ENCODE data around the gene KLK15.
"Not testable (repeated sequence)": the region's sequence is repeated elsewhere in the genome, so short reads cannot be mapped to it uniquely, and the experiment has no call there.

Gene KLK15

DNA sequence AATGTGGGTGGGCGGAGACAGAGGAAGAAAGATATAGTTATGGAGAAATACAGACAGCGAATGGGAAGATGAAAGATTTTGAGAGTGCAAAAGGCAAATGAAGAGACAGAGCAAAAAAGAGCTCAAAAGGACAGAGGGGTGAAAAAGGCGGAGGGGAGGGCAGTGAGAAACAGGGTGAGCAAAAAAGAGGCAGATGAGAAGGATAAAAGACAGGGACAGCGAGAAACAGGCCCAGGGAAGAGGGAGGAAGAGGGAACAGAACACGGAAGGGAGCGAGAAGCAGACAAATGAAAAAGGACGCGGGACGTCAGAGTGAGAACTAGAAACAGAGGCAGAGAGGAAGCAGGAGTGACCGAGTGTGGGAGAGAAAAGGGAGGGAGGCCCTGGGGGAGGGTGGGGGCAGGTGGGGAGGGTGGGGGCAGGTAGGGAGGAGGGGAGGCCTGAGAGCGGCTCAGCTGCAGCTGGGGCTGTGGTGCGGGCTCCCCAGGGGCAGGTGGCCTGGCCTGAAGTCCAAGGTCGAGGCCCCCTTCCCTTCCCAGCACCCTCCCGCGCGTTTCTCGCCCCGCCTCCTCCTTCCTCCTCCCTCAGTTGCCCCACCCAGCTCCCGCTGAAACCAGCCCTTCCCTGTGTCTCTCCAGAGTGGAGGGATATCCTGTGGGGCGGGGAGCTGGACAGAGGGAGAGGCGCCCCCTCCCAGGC lies 12.7 kb downstream of the KLK15 start:
- no peak overlapping the region for H3K27ac Mint-ChIP-seq
- peak overlapping the region; percentile 52 for H3K4me3 Mint-ChIP-seq
- ATAC-seq = no peak
- H3K36me3 Mint-ChIP-seq (ENCODE audit: low read depth) = no peaks in the 10 kb centered on the region
- peaks cover 48% of the 10 kb centered on the region for H3K4me1 Mint-ChIP-seq
- no peak for DNase-seq
- H3K27me3 Mint-ChIP-seq = peaks cover 68% of the 10 kb centered on the region
- H3K9me3 Mint-ChIP-seq = no peaks in the 10 kb centered on the region

- Mint-ChIP-seq H3K27ac (no peak overlapping the region), H3K27me3 (peaks cover 69% of the 10 kb centered on the region), H3K36me3 (ENCODE audit: low read depth) (no peaks in the 10 kb centered on the region), H3K4me3 (peak overlapping the region; percentile 52), H3K9me3 (no peaks in the 10 kb centered on the region), H3K4me1 (peaks cover 48% of the 10 kb centered on the region)
- no peak for DNase-seq
- no peak for ATAC-seq
Observed at GRCh38 chr19:50820086-50820485, 13.3 kb downstream of the KLK15 start.

DNA sequence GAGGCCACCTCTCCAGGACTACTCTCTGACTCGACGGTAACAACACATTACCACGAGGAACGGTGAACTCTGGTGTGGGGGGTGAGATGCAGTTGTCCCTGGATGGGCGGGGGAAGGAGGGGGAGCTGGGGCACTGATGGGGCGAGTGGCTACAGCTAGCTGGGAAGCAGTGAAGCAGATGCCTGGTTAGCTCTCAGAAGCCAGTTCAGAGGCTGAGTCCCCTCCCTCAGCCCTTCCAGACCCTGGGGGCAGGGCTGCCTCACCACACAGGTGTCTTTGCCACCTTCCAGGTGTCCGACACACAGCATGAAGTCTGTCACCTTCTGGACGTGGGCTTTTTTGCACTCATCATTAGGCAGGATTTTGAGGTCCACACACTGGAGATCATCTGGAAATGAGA lies 13.7 kb downstream of the KLK15 start:
- Mint-ChIP-seq H3K36me3 (ENCODE audit: low read depth) (no peaks in the 10 kb centered on the region), H3K4me3 (peak overlapping the region; percentile 52), H3K27me3 (peaks cover 71% of the 10 kb centered on the region), H3K4me1 (peaks cover 48% of the 10 kb centered on the region), H3K27ac (no peak overlapping the region), H3K9me3 (no peaks in the 10 kb centered on the region)
- DNase-seq (no peak), ATAC-seq (no peak)

DNA sequence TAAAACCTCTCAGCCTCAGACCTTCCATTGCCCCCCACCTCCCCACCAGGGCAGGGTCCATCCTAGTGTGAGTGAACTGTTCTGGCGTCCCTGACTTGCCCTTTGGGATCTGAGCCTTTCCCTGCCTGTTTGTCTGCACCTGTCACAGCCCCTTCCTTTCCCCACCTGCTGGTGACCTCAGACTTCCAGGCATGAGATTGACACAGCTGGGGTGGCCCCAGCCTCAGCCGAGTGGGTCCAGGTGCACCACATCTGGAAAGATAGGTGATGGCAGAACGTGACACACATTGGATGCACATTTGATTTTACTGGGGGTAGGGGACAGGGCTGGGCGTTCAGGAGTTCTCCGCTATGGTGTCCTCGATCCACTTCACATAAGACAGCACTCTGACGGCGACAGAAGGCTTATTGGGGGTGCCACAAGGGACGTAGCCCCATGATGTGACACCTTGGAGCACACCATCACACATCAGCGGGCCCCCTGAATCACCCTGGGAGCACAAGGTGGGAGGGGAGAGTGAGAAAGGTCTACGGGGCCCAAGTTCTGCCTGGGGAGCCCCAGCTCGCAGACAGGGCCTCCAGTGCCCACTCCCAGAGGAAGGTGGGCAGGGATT lies 14.4 kb downstream of the KLK15 start:
- H3K36me3 Mint-ChIP-seq (ENCODE audit: low read depth) = no peaks in the 10 kb centered on the region
- no peak overlapping the region for H3K27ac Mint-ChIP-seq
- H3K4me1 Mint-ChIP-seq = peaks cover 48% of the 10 kb centered on the region
- H3K9me3 Mint-ChIP-seq = no peaks in the 10 kb centered on the region
- H3K27me3 Mint-ChIP-seq = peaks cover 69% of the 10 kb centered on the region
- no peak for DNase-seq
- ATAC-seq = no peak
- peak overlapping the region; percentile 71 for H3K4me3 Mint-ChIP-seq

GRCh38 chr19:50817941-50818858 lies 15.2 kb downstream of the KLK15 start:
- peak; percentile 26 for ATAC-seq
- Mint-ChIP-seq H3K27ac (peak overlapping the region; percentile 68), H3K4me1 (peaks cover 48% of the 10 kb centered on the region), H3K9me3 (no peaks in the 10 kb centered on the region), H3K27me3 (peaks cover 71% of the 10 kb centered on the region), H3K36me3 (ENCODE audit: low read depth) (no peaks in the 10 kb centered on the region), H3K4me3 (peak overlapping the region; percentile 71)
- DNase-seq = peak; percentile 74

GRCh38 chr19:50815439-50815838 lies 17.9 kb downstream of the KLK15 start:
- DNase-seq (no peak), ATAC-seq (no peak)
- no peaks in the 10 kb centered on the region for H3K9me3 Mint-ChIP-seq
- peaks cover 49% of the 10 kb centered on the region for H3K27me3 Mint-ChIP-seq
- no peaks in the 10 kb centered on the region for H3K36me3 Mint-ChIP-seq (ENCODE audit: low read depth)
- no peak overlapping the region for H3K4me3 Mint-ChIP-seq
- no peak overlapping the region for H3K27ac Mint-ChIP-seq
- H3K4me1 Mint-ChIP-seq = peaks cover 39% of the 10 kb centered on the region

DNA sequence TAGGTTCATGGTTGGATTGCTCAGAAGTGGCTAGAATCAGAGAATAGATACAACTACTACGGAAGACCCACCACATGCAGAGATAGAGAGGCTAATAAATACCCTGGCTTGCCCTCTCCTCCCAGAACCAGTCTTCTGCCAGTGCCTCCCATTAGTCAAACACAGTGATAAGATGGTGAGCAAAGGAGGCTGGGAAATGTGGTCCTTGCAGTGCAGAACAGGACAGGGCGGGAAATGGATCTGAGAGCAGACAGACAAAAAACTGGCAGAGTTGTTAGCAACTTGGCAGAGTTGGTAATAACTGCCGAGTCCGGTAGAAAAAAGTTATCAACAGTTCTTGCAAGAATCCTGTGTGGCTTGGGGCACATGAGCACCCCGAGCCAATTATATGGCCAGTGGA lies 18.5 kb downstream of the KLK15 start:
- Mint-ChIP-seq H3K27me3 (peaks cover 45% of the 10 kb centered on the region), H3K4me1 (peaks cover 33% of the 10 kb centered on the region), H3K36me3 (ENCODE audit: low read depth) (no peaks in the 10 kb centered on the region), H3K9me3 (no peaks in the 10 kb centered on the region), H3K4me3 (no peak overlapping the region), H3K27ac (no peak overlapping the region)
- no peak for ATAC-seq
- DNase-seq = no peak

- no peaks in the 10 kb centered on the region for H3K36me3 Mint-ChIP-seq (ENCODE audit: low read depth)
- no peak for DNase-seq
- H3K9me3 Mint-ChIP-seq = no peaks in the 10 kb centered on the region
- peaks cover 13% of the 10 kb centered on the region for H3K4me1 Mint-ChIP-seq
- H3K4me3 Mint-ChIP-seq = no peak overlapping the region
- no peak overlapping the region for H3K27ac Mint-ChIP-seq
- ATAC-seq = no peak
- peaks cover 28% of the 10 kb centered on the region for H3K27me3 Mint-ChIP-seq
Observed at GRCh38 chr19:50812474-50812873, 20.9 kb downstream of the KLK15 start.

- H3K4me1 Mint-ChIP-seq; H3K9me3 Mint-ChIP-seq; DNase-seq; H3K36me3 Mint-ChIP-seq (ENCODE audit: low read depth); ATAC-seq; H3K4me3 Mint-ChIP-seq; H3K27ac Mint-ChIP-seq: not testable (repeated sequence)
- peaks cover 22% of the 10 kb centered on the region for H3K27me3 Mint-ChIP-seq
Observed at GRCh38 chr19:50811622-50812238, 21.6 kb downstream of the KLK15 start.

DNA sequence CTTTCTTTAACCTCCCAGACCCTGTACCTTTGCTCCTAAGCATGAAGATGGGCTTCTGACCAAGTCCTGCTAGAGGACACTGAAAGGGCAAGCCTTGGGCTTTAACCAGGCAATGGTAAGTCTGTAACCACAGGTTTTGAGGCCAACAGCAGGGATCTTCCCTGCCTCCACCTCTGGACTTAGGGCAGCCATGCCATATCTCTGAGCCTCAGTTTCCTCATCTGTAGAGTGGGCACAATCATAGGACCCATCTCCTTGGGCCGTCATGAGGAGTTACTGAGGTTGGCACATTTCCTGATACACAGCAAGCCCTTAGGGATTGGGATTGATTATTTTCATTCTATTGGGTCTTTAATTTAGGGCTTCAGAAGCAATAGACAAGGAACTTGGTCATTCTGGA lies 24.5 kb downstream of the KLK15 start:
- no peaks in the 10 kb centered on the region for H3K9me3 Mint-ChIP-seq
- peaks cover 16% of the 10 kb centered on the region for H3K4me1 Mint-ChIP-seq
- no peak overlapping the region for H3K4me3 Mint-ChIP-seq
- H3K27me3 Mint-ChIP-seq = peaks cover 7% of the 10 kb centered on the region
- peaks cover 7% of the 10 kb centered on the region for H3K36me3 Mint-ChIP-seq (ENCODE audit: low read depth)
- DNase-seq (no peak), ATAC-seq (no peak)
- H3K27ac Mint-ChIP-seq = no peak overlapping the region

GRCh38 chr19:50804420-50805272 lies 28.7 kb downstream of the KLK15 start:
- peak; percentile 98 for DNase-seq
- Mint-ChIP-seq H3K27ac (peak overlapping the region; percentile 100), H3K36me3 (ENCODE audit: low read depth) (peaks cover 48% of the 10 kb centered on the region), H3K4me1 (peaks cover 47% of the 10 kb centered on the region), H3K9me3 (no peaks in the 10 kb centered on the region), H3K4me3 (peak overlapping the region; percentile 100), H3K27me3 (peaks cover 2% of the 10 kb centered on the region)
- ATAC-seq = peak; percentile 96

GRCh38 chr19:50803633-50804419 lies 29.5 kb downstream of the KLK15 start:
- peaks cover 50% of the 10 kb centered on the region for H3K36me3 Mint-ChIP-seq (ENCODE audit: low read depth)
- peak overlapping the region; percentile 100 for H3K27ac Mint-ChIP-seq
- DNase-seq (no peak), ATAC-seq (no peak)
- H3K9me3 Mint-ChIP-seq = no peaks in the 10 kb centered on the region
- peak overlapping the region; percentile 100 for H3K4me3 Mint-ChIP-seq
- peaks cover 2% of the 10 kb centered on the region for H3K27me3 Mint-ChIP-seq
- H3K4me1 Mint-ChIP-seq = peaks cover 47% of the 10 kb centered on the region

DNA sequence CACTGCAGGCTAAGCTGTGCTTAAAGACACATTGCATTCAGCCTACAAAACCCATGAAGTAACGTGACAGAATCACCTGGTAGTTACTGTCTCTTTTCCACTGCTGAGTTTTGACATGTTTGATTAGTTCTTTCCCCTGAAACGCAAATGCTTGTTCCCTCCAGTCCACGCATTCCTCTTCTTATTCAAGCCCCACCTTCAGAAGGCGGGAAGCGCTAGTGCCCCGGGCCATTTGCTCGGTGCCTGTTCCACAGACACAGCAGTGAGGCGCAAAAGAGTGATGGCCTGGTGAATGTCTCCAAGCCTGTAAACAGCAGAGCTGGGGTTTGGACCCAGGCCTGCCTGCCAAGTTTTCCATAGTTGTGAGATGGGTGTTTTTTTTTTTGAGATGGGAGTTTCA lies 32.3 kb downstream of the KLK15 start:
- Mint-ChIP-seq H3K4me3 (peak overlapping the region; percentile 100), H3K4me1 (peaks cover 50% of the 10 kb centered on the region), H3K27me3 (peaks cover 2% of the 10 kb centered on the region), H3K36me3 (ENCODE audit: low read depth) (peaks cover 61% of the 10 kb centered on the region), H3K27ac (peak overlapping the region; percentile 78), H3K9me3 (no peaks in the 10 kb centered on the region)
- DNase-seq = no peak
- ATAC-seq = no peak
